ENCODE results near the gene SLC12A7.

Gene SLC12A7

DNA sequence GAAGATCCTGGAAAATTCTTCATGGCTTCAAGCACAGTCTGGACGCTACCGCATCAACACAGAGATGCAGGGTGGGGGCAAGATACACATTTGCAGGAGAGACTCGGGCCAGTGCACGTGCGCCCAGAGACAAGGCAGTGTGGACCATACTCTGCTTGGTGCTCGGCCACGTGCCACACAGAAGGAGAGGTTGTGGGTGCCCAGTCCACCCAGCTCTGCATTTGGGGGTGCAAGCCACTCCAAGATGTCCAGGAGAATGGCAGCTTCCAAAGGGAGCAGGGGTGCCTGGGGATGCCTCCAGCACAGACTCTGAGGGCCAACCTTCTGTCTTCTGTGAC, 99.0 kb downstream of the SLC12A7 start:
- Histone ChIP-seq H3K4me1 (ENCODE audit: control insufficient read depth, insufficient read depth, low read length) (peaks cover 3% of the 10 kb centered on the region), H3K9ac (ENCODE audit: low read length) (no peak overlapping the region), H3K36me3 (ENCODE audit: control insufficient read depth, insufficient read depth, low read length, severe bottlenecking) (peaks cover 26% of the 10 kb centered on the region), H3K4me3 (ENCODE audit: low read length) (no peak overlapping the region), H3K9me3 (ENCODE audit: control insufficient read depth, low read length) (no peaks in the 10 kb centered on the region), H3K27me3 (replicated peaks; ENCODE audit: control insufficient read depth, insufficient read depth, low read length) (peaks cover 40% of the 10 kb centered on the region)
- DNase-seq (ENCODE audit: low read depth) = no peak

- no peak overlapping the region for H3K9ac ChIP-seq (ENCODE audit: low read length)
- H3K4me3 ChIP-seq (ENCODE audit: low read length) = no peak overlapping the region
- no peak for DNase-seq (ENCODE audit: low read depth)
- H3K9me3 ChIP-seq (ENCODE audit: control insufficient read depth, low read length) = no peaks in the 10 kb centered on the region
- H3K4me1 ChIP-seq (ENCODE audit: control insufficient read depth, insufficient read depth, low read length) = peaks cover 4% of the 10 kb centered on the region
- peaks cover 45% of the 10 kb centered on the region for H3K27me3 ChIP-seq (replicated peaks; ENCODE audit: control insufficient read depth, insufficient read depth, low read length)
- H3K36me3 ChIP-seq (ENCODE audit: control insufficient read depth, insufficient read depth, low read length, severe bottlenecking) = peaks cover 26% of the 10 kb centered on the region
These were observed 99.5 kb downstream of the SLC12A7 start for GRCh38 chr5:1012313-1012841.

DNA sequence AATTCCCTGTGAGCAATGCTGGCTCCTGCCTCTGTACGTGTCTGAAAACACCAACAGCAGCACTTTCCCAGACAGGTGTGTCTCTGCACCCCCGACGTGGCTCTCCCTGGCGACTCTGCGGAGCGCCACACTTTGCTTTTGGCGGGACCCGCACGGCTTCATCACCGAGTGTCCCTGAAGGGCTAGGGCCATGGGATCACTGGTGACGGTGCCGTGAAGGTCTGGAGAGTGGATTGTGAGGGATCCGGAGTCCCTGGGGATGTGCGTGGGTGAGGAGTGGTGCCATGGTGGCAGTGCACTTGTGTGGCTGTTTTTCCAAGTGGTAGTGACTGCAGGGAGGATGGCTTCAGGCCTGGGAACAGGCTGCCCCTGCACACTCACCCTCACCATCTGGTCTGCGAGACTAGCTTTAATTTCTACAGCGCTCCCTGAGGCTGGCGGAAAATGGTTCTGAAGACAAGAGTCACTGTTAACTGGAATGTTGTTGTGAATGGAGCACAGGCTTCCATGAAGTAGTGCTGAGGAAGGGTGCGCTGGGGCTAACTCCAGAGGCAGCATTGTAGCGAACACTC, 100.0 kb downstream of the SLC12A7 start:
- Histone ChIP-seq H3K27me3 (replicated peaks; ENCODE audit: control insufficient read depth, insufficient read depth, low read length) (peaks cover 50% of the 10 kb centered on the region), H3K4me3 (ENCODE audit: low read length) (no peak overlapping the region), H3K9ac (ENCODE audit: low read length) (no peak overlapping the region), H3K9me3 (ENCODE audit: control insufficient read depth, low read length) (no peaks in the 10 kb centered on the region), H3K36me3 (ENCODE audit: control insufficient read depth, insufficient read depth, low read length, severe bottlenecking) (peaks cover 26% of the 10 kb centered on the region), H3K4me1 (ENCODE audit: control insufficient read depth, insufficient read depth, low read length) (peaks cover 4% of the 10 kb centered on the region)
- no peak for DNase-seq (ENCODE audit: low read depth)

DNA sequence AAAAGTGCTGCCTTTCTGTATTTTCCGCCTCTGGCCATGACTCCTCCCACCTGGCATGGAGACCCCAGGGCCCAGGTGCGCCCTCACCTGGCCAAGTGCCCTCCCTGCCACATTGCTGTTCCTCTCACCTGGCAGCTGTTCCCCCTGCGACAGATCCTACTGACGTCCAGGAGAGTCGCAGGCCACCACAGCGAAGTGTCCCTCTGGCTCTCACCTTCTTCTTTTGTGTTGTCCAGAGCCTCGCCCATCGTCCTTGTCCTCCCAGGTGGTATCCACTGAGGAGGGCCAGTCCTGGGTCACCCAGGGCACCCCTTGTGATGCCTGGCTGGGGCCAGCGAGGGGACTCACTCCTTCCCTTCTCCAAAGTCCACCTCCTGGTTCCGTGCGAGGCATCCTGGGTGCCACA, 100.6 kb downstream of the SLC12A7 start:
- peaks cover 53% of the 10 kb centered on the region for H3K27me3 ChIP-seq (replicated peaks; ENCODE audit: control insufficient read depth, insufficient read depth, low read length)
- H3K9ac ChIP-seq (ENCODE audit: low read length) = no peak overlapping the region
- H3K4me1 ChIP-seq (ENCODE audit: control insufficient read depth, insufficient read depth, low read length) = peaks cover 4% of the 10 kb centered on the region
- H3K36me3 ChIP-seq (ENCODE audit: control insufficient read depth, insufficient read depth, low read length, severe bottlenecking) = peaks cover 26% of the 10 kb centered on the region
- H3K4me3 ChIP-seq (ENCODE audit: low read length) = peak overlapping the region; percentile 79
- no peaks in the 10 kb centered on the region for H3K9me3 ChIP-seq (ENCODE audit: control insufficient read depth, low read length)
- no peak for DNase-seq (ENCODE audit: low read depth)

DNA sequence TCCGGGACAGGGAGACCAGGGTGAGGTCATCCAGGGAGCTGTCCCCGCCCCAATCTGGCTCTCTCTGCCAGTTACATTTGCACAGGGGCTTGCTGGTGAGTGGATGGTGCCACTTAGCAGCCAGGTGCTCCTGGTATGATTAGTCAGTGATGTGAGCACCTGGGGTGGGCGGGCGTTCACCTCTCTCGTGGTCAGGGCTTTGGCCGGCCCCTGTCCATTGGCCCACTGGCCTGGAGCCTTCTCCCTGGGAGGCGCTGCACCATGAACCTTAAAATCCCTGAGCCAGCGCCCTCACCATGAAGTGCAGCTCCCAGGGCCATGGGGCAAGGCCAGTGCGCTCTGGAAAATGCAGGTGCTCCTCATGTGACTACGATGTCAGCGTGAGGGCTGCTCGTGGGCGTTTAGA, 101.2 kb downstream of the SLC12A7 start:
- H3K4me1 ChIP-seq (ENCODE audit: control insufficient read depth, insufficient read depth, low read length) = peaks cover 7% of the 10 kb centered on the region
- peaks cover 59% of the 10 kb centered on the region for H3K27me3 ChIP-seq (replicated peaks; ENCODE audit: control insufficient read depth, insufficient read depth, low read length)
- H3K9me3 ChIP-seq (ENCODE audit: control insufficient read depth, low read length) = no peaks in the 10 kb centered on the region
- peak overlapping the region; percentile 79 for H3K4me3 ChIP-seq (ENCODE audit: low read length)
- peaks cover 26% of the 10 kb centered on the region for H3K36me3 ChIP-seq (ENCODE audit: control insufficient read depth, insufficient read depth, low read length, severe bottlenecking)
- no peak for DNase-seq (ENCODE audit: low read depth)
- peak overlapping the region; percentile 58 for H3K9ac ChIP-seq (ENCODE audit: low read length)

- Histone ChIP-seq H3K27me3 (replicated peaks; ENCODE audit: control insufficient read depth, insufficient read depth, low read length) (peaks cover 63% of the 10 kb centered on the region), H3K36me3 (ENCODE audit: control insufficient read depth, insufficient read depth, low read length, severe bottlenecking) (peaks cover 26% of the 10 kb centered on the region), H3K9ac (ENCODE audit: low read length) (peak overlapping the region; percentile 58), H3K4me3 (ENCODE audit: low read length) (peak overlapping the region; percentile 79), H3K9me3 (ENCODE audit: control insufficient read depth, low read length) (no peaks in the 10 kb centered on the region), H3K4me1 (ENCODE audit: control insufficient read depth, insufficient read depth, low read length) (peaks cover 8% of the 10 kb centered on the region)
- DNase-seq (ENCODE audit: low read depth) = no peak
These were observed 101.7 kb downstream of the SLC12A7 start for GRCh38 chr5:1010181-1010510.

- H3K36me3 ChIP-seq (ENCODE audit: control insufficient read depth, insufficient read depth, low read length, severe bottlenecking) = peaks cover 26% of the 10 kb centered on the region
- no peaks in the 10 kb centered on the region for H3K9me3 ChIP-seq (ENCODE audit: control insufficient read depth, low read length)
- peaks cover 58% of the 10 kb centered on the region for H3K27me3 ChIP-seq (replicated peaks; ENCODE audit: control insufficient read depth, insufficient read depth, low read length)
- DNase-seq (ENCODE audit: low read depth) = no peak
- H3K4me1 ChIP-seq (ENCODE audit: control insufficient read depth, insufficient read depth, low read length) = peaks cover 8% of the 10 kb centered on the region
- peak overlapping the region; percentile 58 for H3K9ac ChIP-seq (ENCODE audit: low read length)
- peak overlapping the region; percentile 79 for H3K4me3 ChIP-seq (ENCODE audit: low read length)
These were observed 102.3 kb downstream of the SLC12A7 start for GRCh38 chr5:1009359-1010180.

GRCh38 chr5:1008451-1009358, 103.2 kb downstream of the SLC12A7 start, which contains the start of gene NKD2:
TSS of gene NKD2 (plus strand) at chr5:1008802. CDS start at chr5:1009058, 256 bp downstream.
- H3K9ac ChIP-seq (ENCODE audit: low read length) = peak within 1 kb of the TSS; percentile 58
- peaks cover 58% of the 10 kb centered on the region for H3K27me3 ChIP-seq (replicated peaks; ENCODE audit: control insufficient read depth, insufficient read depth, low read length)
- H3K9me3 ChIP-seq (ENCODE audit: control insufficient read depth, low read length) = no peaks in the 10 kb centered on the region
- peaks cover 15% of the 10 kb centered on the region for H3K4me1 ChIP-seq (ENCODE audit: control insufficient read depth, insufficient read depth, low read length)
- peak; percentile 59 for DNase-seq (ENCODE audit: low read depth)
- H3K4me3 ChIP-seq (ENCODE audit: low read length) = peak within 1 kb of the TSS; percentile 79
- H3K36me3 ChIP-seq (ENCODE audit: control insufficient read depth, insufficient read depth, low read length, severe bottlenecking) = peaks cover 22% of the 10 kb centered on the region

DNA sequence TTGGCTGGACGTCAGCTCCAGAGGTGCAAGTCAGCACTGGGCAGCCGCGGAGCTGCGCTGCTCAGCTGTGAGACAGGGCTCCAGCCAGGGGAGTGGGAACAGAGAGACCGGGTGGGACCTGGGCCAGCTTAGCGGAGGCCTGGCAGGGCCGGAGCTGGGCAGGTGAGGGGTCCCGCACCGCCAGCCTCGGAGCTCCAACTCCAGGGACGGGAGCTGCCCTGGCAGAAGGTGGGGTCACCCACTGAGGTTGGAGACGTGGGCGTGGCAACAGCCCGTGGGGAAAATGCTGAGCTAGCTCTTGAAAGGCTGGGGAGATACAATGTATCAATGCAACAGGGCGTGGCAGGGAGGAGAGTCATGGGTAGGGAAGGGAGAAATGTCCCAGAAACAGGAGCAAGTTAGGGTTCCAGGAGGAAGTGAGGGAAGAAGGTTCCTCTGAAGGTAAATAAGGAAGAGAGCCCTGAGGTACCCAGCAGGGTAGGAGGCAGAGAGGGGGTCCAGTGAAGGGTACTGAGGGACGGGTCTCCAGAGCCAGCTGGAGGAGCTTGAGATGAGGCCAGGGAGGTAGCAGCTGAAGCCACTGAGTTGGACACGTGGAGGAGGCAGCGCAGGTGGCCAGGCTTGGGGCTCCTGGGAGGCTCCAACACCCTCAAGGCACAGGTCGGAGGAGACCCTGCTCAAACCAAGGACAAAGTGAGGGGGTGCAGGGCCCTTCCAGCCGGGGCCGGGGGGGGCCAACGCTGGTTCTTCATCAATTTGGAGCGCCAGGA, 104.0 kb downstream of the SLC12A7 start:
- Histone ChIP-seq H3K27me3 (replicated peaks; ENCODE audit: control insufficient read depth, insufficient read depth, low read length) (peaks cover 54% of the 10 kb centered on the region), H3K9ac (ENCODE audit: low read length) (no peak overlapping the region), H3K9me3 (ENCODE audit: control insufficient read depth, low read length) (no peaks in the 10 kb centered on the region), H3K4me3 (ENCODE audit: low read length) (no peak overlapping the region), H3K36me3 (ENCODE audit: control insufficient read depth, insufficient read depth, low read length, severe bottlenecking) (peaks cover 14% of the 10 kb centered on the region), H3K4me1 (ENCODE audit: control insufficient read depth, insufficient read depth, low read length) (peaks cover 15% of the 10 kb centered on the region)
- no peak for DNase-seq (ENCODE audit: low read depth)

- no peak overlapping the region for H3K9ac ChIP-seq (ENCODE audit: low read length)
- no peak for DNase-seq (ENCODE audit: low read depth)
- H3K4me1 ChIP-seq (ENCODE audit: control insufficient read depth, insufficient read depth, low read length) = peaks cover 15% of the 10 kb centered on the region
These were observed 104.6 kb downstream of the SLC12A7 start for GRCh38 chr5:1007221-1007680.

More at GRCh38 chr5:1007221-1007680, 104.6 kb downstream of the SLC12A7 start:
- H3K4me3 ChIP-seq (ENCODE audit: low read length) = no peak overlapping the region
- peaks cover 8% of the 10 kb centered on the region for H3K36me3 ChIP-seq (ENCODE audit: control insufficient read depth, insufficient read depth, low read length, severe bottlenecking)
- H3K9me3 ChIP-seq (ENCODE audit: control insufficient read depth, low read length) = no peaks in the 10 kb centered on the region
- peaks cover 48% of the 10 kb centered on the region for H3K27me3 ChIP-seq (replicated peaks; ENCODE audit: control insufficient read depth, insufficient read depth, low read length)

Data from adipocyte (in vitro differentiated cells).